ENCODE data around the gene SMAD3. TPM values are rescaled to one million over a fixed set of nuclear protein-coding genes. Genes with fewer than 3 reads are reported as not detected.

SMAD3 gene
- total and polyA plus RNA-seq, 4 donors, result 10.9 to 41.6 (median 23.4) TPM

GRCh38 chr15:67085237-67085817 is 19.9 kb downstream of the SMAD3 start:
- H3K27me3 ChIP-seq (ENCODE audit: control insufficient read depth in 3 of 3, insufficient read depth in 3 of 3, low read length in 2 of 3), result no peaks in the 10 kb centered on the region
- no peak overlapping the region for H3K9ac ChIP-seq (ENCODE audit: insufficient read depth in 1 of 2, low read length in 2 of 2)
- H3K27ac ChIP-seq (ENCODE audit: low read depth in 1 of 2, low read length in 1 of 2), result no peak overlapping the region

GRCh38 chr15:67085818-67086636 is 20.6 kb downstream of the SMAD3 start:
- 64 to 68% methylated on average over 3 of the region's 3 CpGs for WGBS, 2 donors
- Histone ChIP-seq H3K4me3 (no peak overlapping the region), H3K4me1 (ENCODE audit: control insufficient read depth in 5 of 5, insufficient read depth in 5 of 5, low read length in 5 of 5) (peaks cover 27 to 49% (median 43%) of the 10 kb centered on the region in 5 donors), H3K36me3 (ENCODE audit: control insufficient read depth in 4 of 4, insufficient read depth in 4 of 4, low read length in 4 of 4) (peaks cover 0 to 4% (median 0%) of the 10 kb centered on the region in 4 donors), H3K27ac (ENCODE audit: low read depth in 1 of 2, low read length in 1 of 2) (peak overlapping the region in 1 of 2 donors; percentile 54), H3K9ac (ENCODE audit: insufficient read depth in 1 of 2, low read length in 2 of 2) (no peak overlapping the region), H3K9me3 (ENCODE audit: control insufficient read depth in 4 of 4, insufficient read depth in 3 of 4, low read length in 3 of 4) (no peaks in the 10 kb centered on the region), H3K27me3 (ENCODE audit: control insufficient read depth in 3 of 3, insufficient read depth in 3 of 3, low read length in 2 of 3) (no peaks in the 10 kb centered on the region)
- no peak for TF ChIP-seq CTCF (IDR thresholded peaks at IDR 0.05; ENCODE audit: control extremely low read depth, extremely low read depth)
- DNase-seq, result peak; percentile 37 to 52 (median 51)
- ATAC-seq (ENCODE audit: insufficient read depth, low FRiP score), result peak; percentile 29

More at GRCh38 chr15:67085237-67085817, 19.9 kb downstream of the SMAD3 start:
- Histone ChIP-seq H3K9me3 (ENCODE audit: control insufficient read depth in 4 of 4, insufficient read depth in 3 of 4, low read length in 3 of 4) (no peaks in the 10 kb centered on the region), H3K36me3 (ENCODE audit: control insufficient read depth in 4 of 4, insufficient read depth in 4 of 4, low read length in 4 of 4) (peaks cover 0 to 4% (median 0%) of the 10 kb centered on the region in 4 donors), H3K4me1 (ENCODE audit: control insufficient read depth in 5 of 5, insufficient read depth in 5 of 5, low read length in 5 of 5) (peaks cover 27 to 48% (median 39%) of the 10 kb centered on the region in 5 donors), H3K4me3 (no peak overlapping the region)
- TF ChIP-seq CTCF (IDR thresholded peaks at IDR 0.05; ENCODE audit: control extremely low read depth, extremely low read depth), result no peak
- DNase-seq (no peak), ATAC-seq (ENCODE audit: insufficient read depth, low FRiP score) (no peak)
- 84 to 90% methylated on average over 3 of the region's 3 CpGs for WGBS, 2 donors

GRCh38 chr15:67086637-67086914 is 21.2 kb downstream of the SMAD3 start:
- Histone ChIP-seq H3K36me3 (ENCODE audit: control insufficient read depth in 4 of 4, insufficient read depth in 4 of 4, low read length in 4 of 4) (peaks cover 0 to 4% (median 0%) of the 10 kb centered on the region in 4 donors), H3K27ac (ENCODE audit: low read depth in 1 of 2, low read length in 1 of 2) (no peak overlapping the region), H3K4me1 (ENCODE audit: control insufficient read depth in 5 of 5, insufficient read depth in 5 of 5, low read length in 5 of 5) (peaks cover 26 to 54% (median 43%) of the 10 kb centered on the region in 5 donors), H3K4me3 (no peak overlapping the region), H3K9ac (ENCODE audit: insufficient read depth in 1 of 2, low read length in 2 of 2) (no peak overlapping the region), H3K27me3 (ENCODE audit: control insufficient read depth in 3 of 3, insufficient read depth in 3 of 3, low read length in 2 of 3) (no peaks in the 10 kb centered on the region), H3K9me3 (ENCODE audit: control insufficient read depth in 4 of 4, insufficient read depth in 3 of 4, low read length in 3 of 4) (no peaks in the 10 kb centered on the region)
- DNase-seq, result no peak
- 75 to 87% methylated on average over 3 of the region's 3 CpGs for WGBS, 2 donors
- ATAC-seq (ENCODE audit: insufficient read depth, low FRiP score), result no peak
- TF ChIP-seq CTCF (IDR thresholded peaks at IDR 0.05; ENCODE audit: control extremely low read depth, extremely low read depth), result no peak
